GM19455 (cell line): ENCODE results near the gene GSN.
A peak's percentile ranks its signal among the peaks of the same experiment; 100 is the strongest.

Experiments
- ATAC-seq: cut with Tn5 transposase; IDR thresholded peaks from one replicate; pipeline ENCODE4 v1.9.1; 2021; ENCODE audit not compliant: unreplicated experiment

The GSN gene

GRCh38 chr9:121369595-121370265 lies 101.8 kb downstream of the GSN start, which contains the start of gene STOM:
Gene STOM (minus strand): TSS chr9:121370250. CDS start chr9:121370187, 63 bp downstream.
- ATAC-seq = peak; percentile 65

- no peak for ATAC-seq
Observed at GRCh38 chr9:121371495-121372061, 103.6 kb downstream of the GSN start.

- no peak for ATAC-seq
Observed at GRCh38 chr9:121372239-121373010, 104.5 kb downstream of the GSN start.

DNA sequence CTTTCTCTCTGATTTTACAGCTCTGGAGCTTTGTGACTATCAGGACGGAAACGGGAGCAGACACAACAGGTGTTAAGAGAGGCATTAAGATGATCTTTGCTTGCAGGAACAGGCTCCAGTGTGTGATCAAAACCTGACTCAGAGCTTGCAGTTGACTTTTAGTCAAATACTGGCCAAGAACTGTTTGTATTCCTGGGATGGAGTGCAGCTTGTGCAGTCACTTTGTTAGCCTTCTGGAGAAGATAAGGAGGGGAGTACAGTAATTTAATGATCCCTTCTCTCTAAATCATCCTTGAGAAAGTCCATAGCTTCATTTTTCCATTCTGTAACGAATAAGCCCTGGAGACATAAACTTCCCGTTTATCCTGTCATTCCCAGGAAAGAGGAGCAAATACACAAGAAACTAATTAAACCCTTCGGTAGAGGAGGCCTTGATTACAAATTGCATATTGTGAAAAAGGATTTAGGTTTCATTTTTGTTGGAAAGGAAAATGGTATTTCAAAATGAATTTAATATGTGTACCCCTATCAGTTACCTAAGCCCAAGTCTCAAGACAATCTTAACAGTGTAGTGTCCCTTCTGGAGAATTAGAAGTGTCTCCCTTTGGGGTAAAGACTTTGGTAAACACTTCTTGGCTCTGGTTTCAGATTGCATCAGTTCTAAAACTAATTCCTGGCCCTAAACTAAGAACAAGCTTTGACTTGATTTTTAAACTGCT lies 105.2 kb downstream of the GSN start:
- no peak for ATAC-seq

GRCh38 chr9:121376214-121376830 lies 108.4 kb downstream of the GSN start:
- ATAC-seq = no peak

- ATAC-seq = no peak
Observed at GRCh38 chr9:121380846-121381245, 112.9 kb downstream of the GSN start.
